MM.1S (cell line): ENCODE data around the gene SERPINB1.

Experiments used
- DNase-seq: peaks from one replicate; pipeline ENCODE4 v3.0.0-alpha.2; 2015
- H2AFZ ChIP-seq: fragments of 300-600 bp; sonication (generic); 2 replicates; pipeline ENCODE4 v1.6.0; 2016; ENCODE audit warnings: antibody characterized with exemption, low read length
- H3F3A ChIP-seq: fragments of 300-600 bp; sonication (generic); 2 replicates; pipeline ENCODE4 v1.6.1; 2016; ENCODE audit warnings: mild to moderate bottlenecking, antibody characterized with exemption, low read length, moderate library complexity, mixed read lengths; ENCODE audit not compliant: insufficient read depth
- H3K27ac ChIP-seq: fragments of 300-600 bp; sonication (generic); 2 replicates; pipeline ENCODE4 v1.5.1; 2016; ENCODE audit warnings: mild to moderate bottlenecking, low read length
- H3K27me3 ChIP-seq: fragments of 300-600 bp; sonication (generic); replicated peaks from 2 replicates; pipeline ENCODE4 v1.6.0; 2016; ENCODE audit warnings: low read length; ENCODE audit not compliant: insufficient read depth
- H3K36me3 ChIP-seq: fragments of 300-600 bp; sonication (generic); replicated peaks from 2 replicates; pipeline ENCODE4 v1.6.1; 2016; ENCODE audit warnings: mild to moderate bottlenecking, low read length, mixed read lengths; ENCODE audit not compliant: insufficient read depth
- H3K4me1 ChIP-seq: fragments of 300-600 bp; sonication (generic); 2 replicates; pipeline ENCODE4 v1.6.1; 2016; ENCODE audit warnings: low read length, mixed read lengths
- H3K4me2 ChIP-seq: fragments of 300-600 bp; sonication (generic); 2 replicates; pipeline ENCODE4 v1.6.0; 2016; ENCODE audit warnings: low read depth, low read length
- H3K4me3 ChIP-seq: fragments of 300-600 bp; sonication (generic); 2 replicates; pipeline ENCODE4 v1.5.1; 2016; ENCODE audit warnings: low read length, mixed read lengths
- H3K79me2 ChIP-seq: fragments of 300-600 bp; sonication (generic); 2 replicates; pipeline ENCODE4 v1.6.1; 2016; ENCODE audit warnings: mixed run types, low read length, mixed read lengths
- H3K9ac ChIP-seq: fragments of 300-600 bp; sonication (generic); 2 replicates; pipeline ENCODE4 v1.6.1; 2016; ENCODE audit warnings: low read length, mixed read lengths
- H3K9me2 ChIP-seq: fragments of 300-600 bp; sonication (generic); replicated peaks from 2 replicates; pipeline ENCODE4 v1.6.1; 2016; ENCODE audit warnings: mild to moderate bottlenecking, low read length, mixed read lengths; ENCODE audit not compliant: insufficient read depth
- H3K9me3 ChIP-seq: fragments of 300-600 bp; sonication (generic); replicated peaks from 2 replicates; pipeline ENCODE4 v1.6.1; 2016; ENCODE audit warnings: mild to moderate bottlenecking, low read length, mixed read lengths; ENCODE audit not compliant: insufficient read depth
- H4K20me1 ChIP-seq: fragments of 300-600 bp; sonication (generic); 2 replicates; pipeline ENCODE4 v1.6.1; 2016; ENCODE audit warnings: mild to moderate bottlenecking, low read length, moderate library complexity, mixed read lengths; ENCODE audit not compliant: insufficient read depth
- CTCF ChIP-seq: fragments of 300-600 bp; sonication (generic); IDR thresholded peaks from 2 replicates; pipeline ENCODE4 v1.5.1; 2016; ENCODE audit warnings: antibody characterized with exemption, low read length, mixed read lengths
- EZH2 ChIP-seq: fragments of 300-600 bp; sonication (generic); optimal IDR thresholded peaks from 2 replicates; pipeline ENCODE3; 2017; ENCODE audit warnings: low read depth, mild to moderate bottlenecking, antibody characterized with exemption, low read length, mixed read lengths
- EZH2phosphoT487 ChIP-seq: fragments of 300-600 bp; sonication (generic); IDR thresholded peaks from 2 replicates; pipeline ENCODE4 v1.6.1; 2018; ENCODE audit warnings: antibody characterized with exemption, low read length

The SERPINB1 gene

GRCh38 chr6:2868637-2869036 is 27.0 kb upstream of the SERPINB1 start:
- no peaks in the 10 kb centered on the region for H3K27me3 ChIP-seq
- no peak for DNase-seq
- H3K79me2 ChIP-seq = no peaks in the 10 kb centered on the region
- H3K27ac ChIP-seq = no peak overlapping the region
- H3K4me3 ChIP-seq = no peak overlapping the region
- no peaks in the 10 kb centered on the region for H4K20me1 ChIP-seq
- no peak overlapping the region for H3K9ac ChIP-seq
- no peaks in the 10 kb centered on the region for H3F3A ChIP-seq
- no peaks in the 10 kb centered on the region for H3K36me3 ChIP-seq
- no peaks in the 10 kb centered on the region for H3K9me2 ChIP-seq
- H3K4me1 ChIP-seq = peaks cover 2% of the 10 kb centered on the region; the same call in 1 of the 2 replicates
- TF ChIP-seq EZH2phosphoT487 (no peak), CTCF (no peak), EZH2 (no peak)
- H3K9me3 ChIP-seq = no peaks in the 10 kb centered on the region
- no peak overlapping the region for H3K4me2 ChIP-seq
- H2AFZ ChIP-seq = no peak overlapping the region

- Histone ChIP-seq H3K9me3 (no peaks in the 10 kb centered on the region), H3K9ac (no peak overlapping the region), H3K27me3 (no peaks in the 10 kb centered on the region), H3K79me2 (no peaks in the 10 kb centered on the region), H3K27ac (no peak overlapping the region), H4K20me1 (no peaks in the 10 kb centered on the region), H3K9me2 (no peaks in the 10 kb centered on the region), H3F3A (no peaks in the 10 kb centered on the region), H3K4me2 (no peak overlapping the region), H3K36me3 (no peaks in the 10 kb centered on the region), H3K4me1 (peaks cover 21% of the 10 kb centered on the region), H2AFZ (no peak overlapping the region), H3K4me3 (no peak overlapping the region)
- TF ChIP-seq CTCF = no peak
- DNase-seq = no peak
These were observed 24.6 kb upstream of the SERPINB1 start for GRCh38 chr6:2866171-2866846.

GRCh38 chr6:2865694-2866151 is 24.1 kb upstream of the SERPINB1 start:
- Histone ChIP-seq H3K79me2 (no peaks in the 10 kb centered on the region), H3F3A (no peaks in the 10 kb centered on the region), H3K27me3 (no peaks in the 10 kb centered on the region), H3K4me2 (no peak overlapping the region), H3K36me3 (no peaks in the 10 kb centered on the region), H3K9me3 (no peaks in the 10 kb centered on the region), H3K27ac (no peak overlapping the region), H4K20me1 (no peaks in the 10 kb centered on the region), H3K9me2 (no peaks in the 10 kb centered on the region), H3K4me3 (no peak overlapping the region), H3K4me1 (peaks cover 21% of the 10 kb centered on the region), H3K9ac (no peak overlapping the region), H2AFZ (no peak overlapping the region)
- DNase-seq = no peak
- TF ChIP-seq EZH2 = no peak
- no peak for TF ChIP-seq EZH2phosphoT487
- no peak for TF ChIP-seq CTCF
